Body of pancreas (tissue), 4 donors: ENCODE measurements around the gene CENPM.

Experiments
- CTCF ChIP-seq, 7 experiments: fragments of 450-650 bp in 4 of 7; fragments of 200-600 bp in 3 of 7; sonication (generic) in 3 of 7; IDR thresholded peaks; one replicate each; pipeline ENCODE4 v1.5.1; 2016 to 2019; ENCODE audit warnings: antibody characterized with exemption in 7 of 7
- POLR2A ChIP-seq, 3 donors: fragments of 450-650 bp; IDR thresholded peaks; one replicate each; pipeline ENCODE4 v1.6.1; 2016; ENCODE audit warnings: antibody characterized with exemption in 3 of 3, mild to moderate bottlenecking in 2 of 3

- no peak for TF ChIP-seq CTCF (IDR thresholded peaks at IDR 0.05)
- TF ChIP-seq POLR2A (IDR thresholded peaks at IDR 0.05), result no peak
Measured at GRCh38 chr22:41899110-41899509, 47.8 kb downstream of the CENPM start.
